Immature natural killer cell (primary cell): Measurements from ENCODE around the gene SLC18A3. TPM values are rescaled to one million over a fixed set of nuclear protein-coding genes. Genes with fewer than 3 reads are reported as not detected.

Experiments used
- DNase-seq, 3 donors: peaks; one replicate each; pipeline ENCODE4 v3.0.0; 2022; ENCODE audit warnings: mixed read lengths in 1 of 3
- H3K27ac Mint-ChIP-seq, 6 donors: one replicate each; pipeline ENCODE4 v1.8.0; 2020; ENCODE audit warnings: mixed read lengths in 6 of 6, mild to moderate bottlenecking in 5 of 6, inconsistent platforms in 4 of 6, moderate library complexity in 3 of 6
- H3K27me3 Mint-ChIP-seq, 3 donors: one replicate each; pipeline ENCODE4 v1.8.0; 2020 to 2021; ENCODE audit warnings: low read depth in 3 of 3, mild to moderate bottlenecking in 3 of 3, mixed read lengths in 3 of 3, moderate library complexity in 3 of 3, inconsistent platforms in 1 of 3
- H3K36me3 Mint-ChIP-seq, 3 donors: one replicate each; pipeline ENCODE4 v1.8.0; 2020; ENCODE audit warnings: mixed read lengths in 3 of 3, inconsistent platforms in 2 of 3, mild to moderate bottlenecking in 2 of 3
- H3K4me1 Mint-ChIP-seq, 2 donors: one replicate each; pipeline ENCODE4 v1.8.0; 2020; ENCODE audit warnings: inconsistent platforms in 2 of 2, mild to moderate bottlenecking in 2 of 2, mixed read lengths in 2 of 2, moderate library complexity in 1 of 2
- H3K4me3 Mint-ChIP-seq, 5 donors: one replicate each; pipeline ENCODE4 v1.8.0; 2020; ENCODE audit warnings: mild to moderate bottlenecking in 5 of 5, mixed read lengths in 5 of 5, inconsistent platforms in 3 of 5, moderate library complexity in 3 of 5
- H3K9me3 Mint-ChIP-seq, 6 donors: one replicate each; pipeline ENCODE4 v1.8.0; 2020; ENCODE audit warnings: mild to moderate bottlenecking in 6 of 6, mixed read lengths in 6 of 6, inconsistent platforms in 4 of 6, moderate library complexity in 3 of 6
- polyA plus RNA-seq, 3 donors: library from polyadenylated mRNA; unstranded; fragments of 300-500 nt; fragmentation: Illumina TruSeq; gene quantifications; one replicate each; pipeline ENCODE4 v1.2.3, GENCODE V29; 2021

The SLC18A3 gene
- polyA plus RNA-seq, 3 donors from 2014 or later, result not detected

DNA sequence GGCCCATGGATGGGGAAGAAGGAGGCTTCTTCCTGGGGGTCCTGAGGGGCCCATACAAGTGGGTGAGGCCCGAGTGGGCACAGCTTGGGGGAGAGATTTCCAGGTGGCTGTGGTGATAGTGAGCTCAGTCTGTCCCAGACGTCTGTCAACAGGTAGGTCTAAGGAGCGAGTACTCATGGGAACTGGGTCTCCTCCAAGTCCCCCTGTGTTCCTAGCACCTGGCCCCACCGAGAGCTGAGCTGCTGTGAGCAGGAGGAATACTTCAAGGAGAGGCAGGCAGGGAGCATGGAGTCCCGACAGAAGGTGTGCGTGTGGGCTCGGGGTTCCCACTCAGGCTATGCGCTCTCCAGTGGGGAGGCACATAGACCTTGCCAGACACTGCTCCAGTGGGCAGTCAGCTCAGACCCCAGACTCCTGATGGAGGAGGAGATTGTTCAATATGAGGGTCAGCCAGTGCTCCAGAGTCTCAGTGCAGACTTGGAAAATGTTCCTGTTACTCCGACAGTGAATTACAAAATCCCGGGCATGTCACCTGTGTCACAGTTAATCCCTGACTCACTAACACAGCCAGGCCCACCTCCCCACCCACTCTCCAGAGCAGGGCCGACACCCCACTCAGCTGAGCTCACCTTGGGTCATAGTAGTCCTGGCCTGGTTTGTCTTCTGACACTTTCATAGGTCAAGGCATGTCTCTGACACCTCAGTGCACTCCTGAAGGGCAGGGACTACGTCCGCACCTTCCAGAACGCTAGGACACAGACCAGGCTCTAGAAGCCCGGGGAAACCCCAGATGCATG is 41.1 kb downstream of the SLC18A3 start:
- no peaks in the 10 kb centered on the region for H3K9me3 Mint-ChIP-seq
- H3K4me1 Mint-ChIP-seq, result no peaks in the 10 kb centered on the region
- H3K36me3 Mint-ChIP-seq, result no peaks in the 10 kb centered on the region
- no peak overlapping the region for H3K27ac Mint-ChIP-seq
- H3K4me3 Mint-ChIP-seq, result no peak overlapping the region
- peaks cover 0 to 7% (median 2%) of the 10 kb centered on the region in 3 donors for H3K27me3 Mint-ChIP-seq
- no peak for DNase-seq

DNA sequence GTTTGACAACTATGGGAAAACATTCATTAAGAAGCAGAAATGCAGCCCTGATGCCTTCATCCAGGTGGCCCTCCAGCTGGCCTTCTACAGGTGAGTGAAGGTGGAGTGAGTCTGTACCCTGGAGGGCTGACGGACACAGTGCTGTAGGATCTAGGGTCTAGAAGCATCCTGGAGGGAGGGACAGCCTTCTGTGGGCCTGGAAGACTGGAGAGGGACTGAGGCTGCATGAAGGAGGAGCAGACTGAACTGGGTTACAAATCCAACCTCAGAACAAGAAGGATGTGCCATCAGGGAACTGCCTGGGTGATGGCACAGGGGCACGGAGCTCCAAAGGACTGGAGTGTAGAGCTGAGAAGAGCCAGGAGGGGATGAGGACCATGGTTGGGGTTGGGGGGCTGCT is 41.8 kb downstream of the SLC18A3 start:
- DNase-seq, result no peak
- no peak overlapping the region for H3K27ac Mint-ChIP-seq
- no peaks in the 10 kb centered on the region for H3K9me3 Mint-ChIP-seq
- no peaks in the 10 kb centered on the region for H3K4me1 Mint-ChIP-seq
- H3K27me3 Mint-ChIP-seq, result peaks cover 3 to 7% (median 6%) of the 10 kb centered on the region in 3 donors
- H3K36me3 Mint-ChIP-seq, result no peaks in the 10 kb centered on the region
- no peak overlapping the region for H3K4me3 Mint-ChIP-seq

- H3K27ac Mint-ChIP-seq, result no peak overlapping the region
- H3K27me3 Mint-ChIP-seq, result peaks cover 3 to 9% (median 6%) of the 10 kb centered on the region in 3 donors
- no peaks in the 10 kb centered on the region for H3K4me1 Mint-ChIP-seq
- DNase-seq, result no peak
- H3K36me3 Mint-ChIP-seq, result no peaks in the 10 kb centered on the region
- H3K4me3 Mint-ChIP-seq, result no peak overlapping the region
- H3K9me3 Mint-ChIP-seq, result peaks cover 0 to 2% (median 0%) of the 10 kb centered on the region in 6 donors
Observed at GRCh38 chr10:49652421-49653272, 42.5 kb downstream of the SLC18A3 start.

DNA sequence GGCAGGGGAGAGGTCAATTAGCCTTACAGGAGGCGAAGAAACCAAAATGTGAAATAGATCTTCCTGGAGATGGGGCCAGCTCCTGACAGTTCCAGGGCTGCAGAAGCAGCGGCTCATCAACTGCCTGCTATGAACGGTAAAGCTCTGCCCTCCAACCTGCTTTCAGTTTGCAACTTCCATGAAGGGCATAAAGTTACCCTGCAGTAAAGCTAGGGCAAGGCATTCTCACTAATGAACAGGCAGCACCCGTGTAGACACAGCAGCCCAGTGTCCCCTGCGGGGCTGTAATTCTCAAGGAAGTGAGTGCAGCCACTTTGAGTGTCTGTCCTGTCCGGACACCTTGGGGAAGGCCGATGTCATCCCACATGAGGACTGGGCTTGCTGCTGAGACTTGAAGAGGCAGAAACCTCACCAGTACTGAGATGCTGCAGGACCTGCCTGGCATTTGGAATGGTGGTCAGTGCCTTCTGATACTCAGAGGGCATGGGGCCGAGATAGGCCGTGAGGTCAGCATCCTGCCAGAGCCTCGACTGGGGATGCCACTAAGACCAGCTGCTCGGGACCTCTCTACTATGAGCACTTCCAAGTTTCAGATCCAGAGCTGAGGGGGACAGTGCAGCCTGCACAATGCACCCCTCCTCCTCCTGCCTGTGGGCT is 43.3 kb downstream of the SLC18A3 start:
- H3K9me3 Mint-ChIP-seq, result peaks cover 0 to 4% (median 0%) of the 10 kb centered on the region in 6 donors
- H3K27ac Mint-ChIP-seq, result no peak overlapping the region
- H3K4me3 Mint-ChIP-seq, result no peak overlapping the region
- H3K27me3 Mint-ChIP-seq, result peaks cover 3 to 10% (median 9%) of the 10 kb centered on the region in 3 donors
- H3K36me3 Mint-ChIP-seq, result no peaks in the 10 kb centered on the region
- no peaks in the 10 kb centered on the region for H3K4me1 Mint-ChIP-seq
- no peak for DNase-seq

- Mint-ChIP-seq H3K9me3 (peaks cover 0 to 11% (median 7%) of the 10 kb centered on the region in 6 donors), H3K36me3 (peaks cover 0 to 6% (median 0%) of the 10 kb centered on the region in 3 donors), H3K4me1 (no peaks in the 10 kb centered on the region), H3K27me3 (peaks cover 3 to 11% (median 9%) of the 10 kb centered on the region in 3 donors), H3K27ac (no peak overlapping the region), H3K4me3 (no peak overlapping the region)
- DNase-seq, result no peak
Observed at GRCh38 chr10:49654036-49654693, 44.1 kb downstream of the SLC18A3 start.

DNA sequence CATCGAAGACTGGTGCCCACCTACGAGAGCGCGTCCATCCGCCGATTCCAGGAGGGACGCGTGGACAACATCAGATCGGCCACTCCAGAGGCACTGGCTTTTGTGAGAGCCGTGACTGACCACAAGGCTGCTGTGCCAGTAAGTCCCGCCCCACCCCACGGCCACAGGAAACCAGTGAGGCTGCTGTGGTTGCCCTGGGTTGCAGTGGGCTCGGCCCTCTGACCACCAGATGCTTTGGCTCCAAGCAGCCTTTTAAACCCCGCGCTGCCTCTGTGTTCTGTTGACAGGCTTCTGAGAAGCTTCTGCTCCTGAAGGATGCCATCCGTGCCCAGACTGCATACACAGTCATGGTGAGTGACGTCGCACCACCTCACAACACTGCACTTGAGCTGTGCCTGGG is 45.0 kb downstream of the SLC18A3 start:
- no peak overlapping the region for H3K27ac Mint-ChIP-seq
- no peaks in the 10 kb centered on the region for H3K4me1 Mint-ChIP-seq
- peak; percentile 6 to 15 (median 12) for DNase-seq
- peaks cover 0 to 14% (median 9%) of the 10 kb centered on the region in 6 donors for H3K9me3 Mint-ChIP-seq
- H3K36me3 Mint-ChIP-seq, result peaks cover 0 to 7% (median 0%) of the 10 kb centered on the region in 3 donors
- H3K27me3 Mint-ChIP-seq, result peaks cover 3 to 11% (median 9%) of the 10 kb centered on the region in 3 donors
- no peak overlapping the region for H3K4me3 Mint-ChIP-seq

GRCh38 chr10:49656845-49657493 is 46.9 kb downstream of the SLC18A3 start:
- H3K4me1 Mint-ChIP-seq, result no peaks in the 10 kb centered on the region
- no peak overlapping the region for H3K4me3 Mint-ChIP-seq
- peaks cover 0 to 7% (median 0%) of the 10 kb centered on the region in 3 donors for H3K36me3 Mint-ChIP-seq
- DNase-seq, result no peak
- peaks cover 3 to 11% (median 9%) of the 10 kb centered on the region in 3 donors for H3K27me3 Mint-ChIP-seq
- no peak overlapping the region for H3K27ac Mint-ChIP-seq
- peaks cover 0 to 14% (median 9%) of the 10 kb centered on the region in 6 donors for H3K9me3 Mint-ChIP-seq

GRCh38 chr10:49657606-49658005 is 47.5 kb downstream of the SLC18A3 start:
- DNase-seq, result no peak

DNA sequence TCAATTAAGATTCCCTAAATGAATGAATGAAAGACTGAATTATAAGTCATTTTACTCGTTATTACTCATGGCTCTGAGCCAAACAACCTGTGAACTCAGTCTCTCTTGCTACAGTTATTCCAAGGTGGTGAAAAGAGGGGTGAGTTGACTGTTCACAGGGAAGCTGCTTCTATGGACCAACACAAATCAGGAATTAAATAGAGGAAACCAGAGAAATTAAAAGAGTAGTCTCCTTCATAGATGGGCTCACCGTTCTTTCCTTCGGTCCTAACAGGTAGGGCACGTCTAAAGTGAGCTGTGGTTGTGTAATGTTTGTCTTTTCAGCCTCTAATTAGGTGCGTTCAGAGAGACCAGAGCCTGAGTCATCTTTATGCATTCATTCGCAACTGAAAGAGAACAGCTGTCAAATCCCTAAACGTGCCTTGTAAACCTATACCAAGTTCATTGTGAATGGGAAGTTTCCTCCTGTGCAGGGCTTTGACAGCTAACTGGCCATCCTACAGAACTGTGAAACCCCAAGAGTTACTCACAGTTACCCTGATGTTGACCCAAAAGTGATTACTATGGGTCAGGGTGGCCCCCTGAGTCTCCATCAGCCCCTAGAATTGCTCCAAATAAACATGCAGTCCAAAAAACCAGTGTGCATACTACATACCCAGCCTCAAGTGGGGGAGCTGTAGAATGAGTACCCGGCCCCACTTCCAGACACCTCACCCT is 51.2 kb downstream of the SLC18A3 start:
- peaks cover 0 to 14% (median 9%) of the 10 kb centered on the region in 6 donors for H3K9me3 Mint-ChIP-seq
- H3K27ac Mint-ChIP-seq, result no peak overlapping the region
- H3K4me3 Mint-ChIP-seq, result no peak overlapping the region
- no peak for DNase-seq
- H3K36me3 Mint-ChIP-seq, result peaks cover 0 to 7% (median 0%) of the 10 kb centered on the region in 3 donors
- H3K27me3 Mint-ChIP-seq, result peaks cover 3 to 19% (median 6%) of the 10 kb centered on the region in 3 donors
- no peaks in the 10 kb centered on the region for H3K4me1 Mint-ChIP-seq

More at GRCh38 chr10:49657606-49658005, 47.5 kb downstream of the SLC18A3 start:
- H3K9me3 Mint-ChIP-seq, result peaks cover 0 to 14% (median 9%) of the 10 kb centered on the region in 6 donors
- peaks cover 0 to 7% (median 0%) of the 10 kb centered on the region in 3 donors for H3K36me3 Mint-ChIP-seq
- no peaks in the 10 kb centered on the region for H3K4me1 Mint-ChIP-seq
- H3K27me3 Mint-ChIP-seq, result peaks cover 3 to 15% (median 9%) of the 10 kb centered on the region in 3 donors
- H3K4me3 Mint-ChIP-seq, result no peak overlapping the region
- H3K27ac Mint-ChIP-seq, result no peak overlapping the region

Other genes starting within 250 kb of the SLC18A3 start
- gene DRGX, start 214.2 kb upstream of the SLC18A3 start, polyA plus RNA-seq, result not detected
- gene ERCC6, start 71.2 kb upstream of the SLC18A3 start, polyA plus RNA-seq, result 10 to 100 TPM in 1 of 3 donors, 1 to 10 TPM in 2; 5.2 to 14.6 (median 9.1) TPM
- gene CHAT, start 3.7 kb downstream of the SLC18A3 start, polyA plus RNA-seq, result not detected
- gene C10orf53, start 69.3 kb downstream of the SLC18A3 start, polyA plus RNA-seq, result not detected
- gene OGDHL, start 152.0 kb downstream of the SLC18A3 start, polyA plus RNA-seq, result not detected